Esophagus (tissue), 2 donors: Measurements from ENCODE around the gene RHBDF2. TPM values are rescaled to one million over a fixed set of nuclear protein-coding genes. Genes with fewer than 3 reads are reported as not detected.

ENCODE experiments used
- H3K27ac ChIP-seq, 2 donors: one replicate each; pipeline ENCODE4 v1.5.1; 2013; ENCODE audit warnings: low read depth in 2 of 2, mild to moderate bottlenecking in 2 of 2, inconsistent platforms in 1 of 2, low read length in 1 of 2, moderate library complexity in 1 of 2
- H3K27me3 ChIP-seq, 2 donors: one replicate each; pipeline ENCODE4 v1.6.1; 2013; ENCODE audit warnings: low read length in 2 of 2, control low read depth in 1 of 2, mild to moderate bottlenecking in 1 of 2; ENCODE audit not compliant: insufficient read depth in 2 of 2, control insufficient read depth in 1 of 2
- H3K36me3 ChIP-seq, 2 donors: one replicate each; pipeline ENCODE4 v1.6.1; 2013; ENCODE audit warnings: low read length in 1 of 2; ENCODE audit not compliant: control insufficient read depth in 2 of 2, insufficient read depth in 2 of 2
- H3K4me1 ChIP-seq, 2 donors: one replicate each; pipeline ENCODE4 v1.6.1; 2013; ENCODE audit warnings: low read length in 1 of 2; ENCODE audit not compliant: control insufficient read depth in 2 of 2, insufficient read depth in 2 of 2
- H3K4me3 ChIP-seq, 2 donors: one replicate each; pipeline ENCODE4 v1.5.1; 2013; ENCODE audit warnings: low read length in 2 of 2, mild to moderate bottlenecking in 2 of 2, low read depth in 1 of 2, moderate library complexity in 1 of 2
- H3K9me3 ChIP-seq, 2 donors: one replicate each; pipeline ENCODE4 v1.6.1; 2013; ENCODE audit warnings: mild to moderate bottlenecking in 2 of 2, low read depth in 1 of 2, low read length in 1 of 2, moderate library complexity in 1 of 2; ENCODE audit not compliant: control insufficient read depth in 2 of 2, insufficient read depth in 1 of 2
- WGBS, 2 donors: extraction: QIAGEN DNeasy Blood & Tissue Kit; methylation state at CpG; one replicate each; pipeline ENCODE4 v1.1.7; 2013; 5-methylcytosine and 5-hydroxymethylcytosine counted together
- polyA plus RNA-seq, 2 donors: library from polyadenylated mRNA; stranded (reverse); fragments of 200-250 nt; gene quantifications; one replicate each; pipeline ENCODE4 v1.2.3, GENCODE V29; 2013
- donor health status: healthy with polysubstance abuse.
- donor health status: Bipolar disorder and iron deficiency.

The RHBDF2 gene
- polyA plus RNA-seq, 2 donors: 19.4 to 27.3 TPM

DNA sequence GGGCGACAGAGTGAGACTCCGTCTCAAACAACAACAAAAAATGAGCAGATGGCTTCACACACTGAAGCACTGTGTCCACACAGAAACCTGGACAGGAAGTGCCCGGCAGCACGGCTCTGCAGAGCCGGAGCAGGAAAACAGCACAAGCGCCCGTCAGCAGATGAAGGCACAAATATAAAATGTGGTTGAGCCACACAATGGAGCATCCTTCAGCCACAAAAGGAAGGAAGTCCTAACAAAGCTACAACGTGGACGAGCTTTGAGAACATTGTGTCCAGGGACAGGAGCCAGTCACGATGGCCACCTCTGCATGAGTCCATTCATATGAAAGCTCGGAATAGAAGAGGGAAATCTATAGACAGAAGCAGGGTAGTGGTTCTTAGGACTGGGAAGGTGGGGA is 15.7 kb downstream of the RHBDF2 start:
- H3K27me3 ChIP-seq: no peaks in the 10 kb centered on the region
- no peak overlapping the region for H3K27ac ChIP-seq
- H3K36me3 ChIP-seq: peaks cover 0 to 7% of the 10 kb centered on the region in 2 donors
- WGBS, 2 donors: 63 to 75% methylated on average over 11 of the region's 11 CpGs
- H3K9me3 ChIP-seq: no peaks in the 10 kb centered on the region
- peaks cover 3 to 4% of the 10 kb centered on the region in 2 donors for H3K4me1 ChIP-seq
- no peak overlapping the region for H3K4me3 ChIP-seq

- WGBS, 2 donors: 80 to 86% methylated on average over 11 of the region's 11 CpGs
- H3K4me1 ChIP-seq: peaks cover 0 to 3% of the 10 kb centered on the region in 2 donors
- H3K9me3 ChIP-seq: no peaks in the 10 kb centered on the region
- H3K36me3 ChIP-seq: peaks cover 0 to 11% of the 10 kb centered on the region in 2 donors
- no peak overlapping the region for H3K4me3 ChIP-seq
- peak overlapping the region in 1 of 2 donors; percentile 63 for H3K27ac ChIP-seq
- H3K27me3 ChIP-seq: no peaks in the 10 kb centered on the region
Observed at GRCh38 chr17:76484228-76484725, 16.9 kb downstream of the RHBDF2 start.

- Histone ChIP-seq H3K4me1 (peaks cover 0 to 3% of the 10 kb centered on the region in 2 donors), H3K9me3 (no peaks in the 10 kb centered on the region), H3K27ac (no peak overlapping the region), H3K4me3 (no peak overlapping the region), H3K36me3 (peaks cover 0 to 32% of the 10 kb centered on the region in 2 donors), H3K27me3 (no peaks in the 10 kb centered on the region)
- WGBS, 2 donors: 69 to 72% methylated on average over 19 to 21 of the region's 21 CpGs
Observed at GRCh38 chr17:76481071-76481655, 20.1 kb downstream of the RHBDF2 start.

- no peak overlapping the region for H3K27ac ChIP-seq
- no peaks in the 10 kb centered on the region for H3K9me3 ChIP-seq
- no peaks in the 10 kb centered on the region for H3K27me3 ChIP-seq
- H3K36me3 ChIP-seq: peaks cover 0 to 32% of the 10 kb centered on the region in 2 donors
- WGBS, 2 donors: 71 to 73% methylated on average over 15 of the region's 15 CpGs
- no peak overlapping the region for H3K4me3 ChIP-seq
- peaks cover 0 to 3% of the 10 kb centered on the region in 2 donors for H3K4me1 ChIP-seq
Observed at GRCh38 chr17:76480632-76481031, 20.6 kb downstream of the RHBDF2 start.

GRCh38 chr17:76479515-76480060 is 21.6 kb downstream of the RHBDF2 start:
- Histone ChIP-seq H3K27ac (no peak overlapping the region), H3K4me1 (peaks cover 0 to under 1% of the 10 kb centered on the region in 2 donors), H3K27me3 (no peaks in the 10 kb centered on the region), H3K9me3 (no peaks in the 10 kb centered on the region), H3K36me3 (peaks cover 0 to 38% of the 10 kb centered on the region in 2 donors), H3K4me3 (no peak overlapping the region)
- WGBS, 2 donors: 87 to 91% methylated on average over 13 to 14 of the region's 14 CpGs

DNA sequence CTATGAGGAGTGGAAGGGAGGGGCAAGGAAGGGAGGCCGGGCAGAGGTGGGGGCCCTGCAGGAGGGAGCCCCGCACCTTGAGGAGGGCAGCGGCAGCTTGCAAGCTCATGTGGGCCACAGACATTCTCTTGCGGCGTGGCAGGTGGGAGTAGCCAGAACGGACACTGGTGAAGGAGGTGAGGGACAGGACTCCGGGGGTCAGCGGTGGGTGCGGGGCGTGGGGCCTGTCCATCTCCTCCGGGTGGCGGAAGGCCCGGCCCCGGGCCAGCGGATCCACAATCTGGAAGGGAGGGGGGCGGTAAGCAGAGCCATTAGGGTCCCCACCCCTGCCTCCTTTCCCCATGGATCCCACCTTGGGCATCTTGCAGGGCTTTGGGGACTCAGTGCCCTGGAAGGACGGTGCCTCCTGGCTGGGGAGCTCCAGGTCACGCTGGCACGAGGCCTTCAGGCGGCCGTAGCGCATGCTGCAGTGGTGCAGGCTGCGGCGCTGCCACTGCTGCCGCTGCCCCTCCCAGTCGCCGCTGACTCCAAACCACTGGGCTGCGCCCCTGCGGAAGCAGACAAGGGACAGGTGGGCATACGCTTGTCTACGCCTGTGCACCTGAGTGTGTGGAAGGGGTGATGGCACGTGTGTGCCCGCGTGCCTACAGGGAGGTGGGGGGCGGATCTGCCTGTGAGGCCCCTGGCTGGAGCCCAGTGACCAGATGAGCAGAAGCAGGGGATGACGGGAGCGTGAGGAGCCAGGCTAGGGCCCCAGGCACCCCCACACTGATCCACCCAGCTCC is 22.3 kb downstream of the RHBDF2 start:
- H3K27ac ChIP-seq: no peak overlapping the region
- 90 to 92% methylated on average over 36 to 37 of the region's 37 CpGs for WGBS, 2 donors
- no peaks in the 10 kb centered on the region for H3K27me3 ChIP-seq
- H3K4me3 ChIP-seq: no peak overlapping the region
- no peaks in the 10 kb centered on the region for H3K4me1 ChIP-seq
- H3K9me3 ChIP-seq: no peaks in the 10 kb centered on the region
- peaks cover 0 to 45% of the 10 kb centered on the region in 2 donors for H3K36me3 ChIP-seq

DNA sequence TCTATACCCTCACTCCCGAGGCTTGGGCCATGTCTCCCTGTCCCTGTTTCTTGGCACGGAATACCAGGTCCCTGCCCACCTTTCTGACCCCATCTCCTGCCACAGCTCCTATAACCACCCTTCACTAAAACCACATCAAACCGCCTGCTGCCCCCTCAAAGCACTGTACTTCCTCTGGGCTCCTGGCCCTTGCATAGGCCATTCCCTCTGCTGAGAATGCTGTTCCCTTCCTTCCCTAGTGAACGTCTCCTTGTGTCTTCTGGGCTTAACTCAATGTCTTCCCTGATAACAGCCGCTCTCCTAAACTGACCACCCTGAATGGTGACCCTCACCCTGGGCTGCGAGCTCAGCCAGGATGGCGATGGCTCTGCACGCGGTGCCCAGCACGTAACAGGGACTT is 23.1 kb downstream of the RHBDF2 start:
- Histone ChIP-seq H3K27me3 (no peaks in the 10 kb centered on the region), H3K4me3 (no peak overlapping the region), H3K4me1 (no peaks in the 10 kb centered on the region), H3K9me3 (no peaks in the 10 kb centered on the region), H3K36me3 (peaks cover 0 to 53% of the 10 kb centered on the region in 2 donors), H3K27ac (no peak overlapping the region)
- 92 to 93% methylated on average over 10 of the region's 10 CpGs for WGBS, 2 donors

GRCh38 chr17:76477576-76477975 is 23.6 kb downstream of the RHBDF2 start:
- no peak overlapping the region for H3K4me3 ChIP-seq
- no peak overlapping the region for H3K27ac ChIP-seq
- no peaks in the 10 kb centered on the region for H3K4me1 ChIP-seq
- peaks cover 0 to 58% of the 10 kb centered on the region in 2 donors for H3K36me3 ChIP-seq
- no peaks in the 10 kb centered on the region for H3K9me3 ChIP-seq
- no peaks in the 10 kb centered on the region for H3K27me3 ChIP-seq
- 85 to 87% methylated on average over 13 to 15 of the region's 15 CpGs for WGBS, 2 donors

- Histone ChIP-seq H3K27ac (no peak overlapping the region), H3K36me3 (peaks cover 6 to 67% of the 10 kb centered on the region in 2 donors), H3K4me3 (no peak overlapping the region), H3K9me3 (no peaks in the 10 kb centered on the region), H3K4me1 (no peaks in the 10 kb centered on the region), H3K27me3 (no peaks in the 10 kb centered on the region)
- WGBS, 2 donors: 94 to 96% methylated on average over 20 of the region's 20 CpGs
Observed at GRCh38 chr17:76476736-76477135, 24.5 kb downstream of the RHBDF2 start.
